ENCODE results near the gene PALD1.

DNA sequence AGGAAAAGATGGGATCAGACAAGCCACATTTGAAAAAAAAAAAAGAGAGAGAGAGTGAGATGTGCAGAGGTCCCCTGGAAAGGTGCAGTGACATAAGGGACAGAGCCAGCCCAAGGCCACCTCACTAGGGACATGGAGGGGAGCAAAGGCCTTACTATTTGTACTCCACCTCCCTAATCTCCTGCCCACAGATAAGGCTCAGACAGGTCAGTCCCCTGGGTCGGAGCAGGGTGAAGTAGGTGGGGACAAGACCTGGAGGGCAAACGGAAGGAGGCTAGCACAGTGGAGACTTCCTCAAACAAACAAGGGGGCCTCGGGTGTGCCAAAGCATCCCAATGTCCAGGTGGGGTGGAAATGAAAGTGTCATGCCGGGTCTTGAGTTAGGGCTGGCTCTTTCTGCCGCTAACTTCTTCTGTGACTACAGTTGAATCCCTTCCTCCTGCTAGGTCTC is 117.0 kb downstream of the PALD1 start:
- TF ChIP-seq, protein P1, sequence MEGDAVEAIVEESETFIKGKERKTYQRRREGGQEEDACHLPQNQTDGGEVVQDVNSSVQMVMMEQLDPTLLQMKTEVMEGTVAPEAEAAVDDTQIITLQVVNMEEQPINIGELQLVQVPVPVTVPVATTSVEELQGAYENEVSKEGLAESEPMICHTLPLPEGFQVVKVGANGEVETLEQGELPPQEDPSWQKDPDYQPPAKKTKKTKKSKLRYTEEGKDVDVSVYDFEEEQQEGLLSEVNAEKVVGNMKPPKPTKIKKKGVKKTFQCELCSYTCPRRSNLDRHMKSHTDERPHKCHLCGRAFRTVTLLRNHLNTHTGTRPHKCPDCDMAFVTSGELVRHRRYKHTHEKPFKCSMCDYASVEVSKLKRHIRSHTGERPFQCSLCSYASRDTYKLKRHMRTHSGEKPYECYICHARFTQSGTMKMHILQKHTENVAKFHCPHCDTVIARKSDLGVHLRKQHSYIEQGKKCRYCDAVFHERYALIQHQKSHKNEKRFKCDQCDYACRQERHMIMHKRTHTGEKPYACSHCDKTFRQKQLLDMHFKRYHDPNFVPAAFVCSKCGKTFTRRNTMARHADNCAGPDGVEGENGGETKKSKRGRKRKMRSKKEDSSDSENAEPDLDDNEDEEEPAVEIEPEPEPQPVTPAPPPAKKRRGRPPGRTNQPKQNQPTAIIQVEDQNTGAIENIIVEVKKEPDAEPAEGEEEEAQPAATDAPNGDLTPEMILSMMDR (conservative IDR thresholded peaks at IDR 0.05 in 1 of 2, IDR thresholded peaks at IDR 0.05 in 1 of 2; ENCODE audit: low read depth in 1 of 2, low read length in 2 of 2): no peak
- no peak for TF ChIP-seq EZH2 (IDR thresholded peaks at IDR 0.05; ENCODE audit: low read length, missing control alignments)

Measured in fibroblast of lung (primary cell).